Measurements from ENCODE around the gene ACTR2.
"Not testable (repeated sequence)": the region's sequence is repeated elsewhere in the genome, so short reads cannot be mapped to it uniquely, and the experiment has no call there.

DNA sequence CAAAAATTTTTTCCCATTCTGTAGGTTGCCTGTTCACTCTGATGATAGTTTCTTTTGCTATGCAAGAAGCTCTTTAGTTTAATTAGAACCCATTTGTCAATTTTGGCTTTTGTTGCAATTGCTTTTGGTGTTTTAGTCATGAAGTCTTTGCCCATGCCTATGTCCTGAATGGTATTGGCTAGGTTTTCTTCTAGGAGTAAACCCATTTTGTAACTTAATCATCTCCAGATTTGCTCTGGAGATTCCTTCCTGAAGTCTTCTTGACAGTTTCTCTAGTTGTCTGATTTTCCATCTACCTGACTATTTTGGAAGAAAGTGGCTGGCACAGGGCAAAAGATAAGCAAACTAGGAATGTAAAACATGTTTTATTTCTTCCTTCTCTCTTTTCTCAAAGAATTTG lies 30.2 kb downstream of the ACTR2 start:
- TF ChIP-seq POLR2A, TAF1 (IDR thresholded peaks at IDR 0.05; ENCODE audit: low read depth, low read length): not testable (repeated sequence)

Measured in GM12891 (cell line).